Mesenchymal stem cell (in vitro differentiated cells and primary cell): ENCODE data around the gene ARHGAP9.
A peak's percentile ranks its signal among the peaks of the same experiment; 100 is the strongest.

ENCODE experiments used
- DNase-seq: peaks from one replicate; pipeline ENCODE4 v3.0.0-alpha.2; 2013
- H2AFZ ChIP-seq: one replicate; pipeline ENCODE4 v1.6.1; 2013; ENCODE audit warnings: low read depth, mild to moderate bottlenecking, control low read depth, inconsistent platforms, low read length, moderate library complexity
- H2AK5ac ChIP-seq: 2 replicates; pipeline ENCODE4 v1.6.1; 2013; ENCODE audit warnings: low read length, moderate library complexity, mild to moderate bottlenecking, inconsistent platforms; ENCODE audit not compliant: severe bottlenecking
- H2BK120ac ChIP-seq: one replicate; pipeline ENCODE4 v1.6.1; 2013; ENCODE audit warnings: low read depth, mild to moderate bottlenecking, inconsistent platforms, low read length, moderate library complexity
- H2BK12ac ChIP-seq, 2 experiments: one replicate each; pipeline ENCODE4 v1.6.1; 2013; ENCODE audit warnings: inconsistent platforms in 2 of 2, low read length in 2 of 2, mild to moderate bottlenecking in 2 of 2, moderate library complexity in 2 of 2, control low read depth in 1 of 2
- H2BK15ac ChIP-seq: one replicate; pipeline ENCODE4 v1.6.1; 2013; ENCODE audit warnings: mild to moderate bottlenecking, low read depth, inconsistent platforms; ENCODE audit not compliant: poor library complexity, severe bottlenecking
- H2BK5ac ChIP-seq: 2 replicates; pipeline ENCODE4 v1.6.1; 2013; ENCODE audit warnings: low read depth, mild to moderate bottlenecking, low read length, control low read depth, inconsistent platforms; ENCODE audit not compliant: poor library complexity, severe bottlenecking
- H3K14ac ChIP-seq, 2 experiments: one replicate each; pipeline ENCODE4 v1.6.1; 2013; ENCODE audit warnings: inconsistent platforms in 2 of 2, low read length in 2 of 2, control low read depth in 1 of 2, mild to moderate bottlenecking in 1 of 2, moderate library complexity in 1 of 2
- H3K18ac ChIP-seq, 2 experiments: one replicate each; pipeline ENCODE4 v1.6.1; 2013; ENCODE audit warnings: inconsistent platforms in 2 of 2, low read length in 2 of 2, control low read depth in 1 of 2, low read depth in 1 of 2, mild to moderate bottlenecking in 1 of 2
- H3K23ac ChIP-seq, 2 experiments: one replicate each; pipeline ENCODE4 v1.6.1; 2013; ENCODE audit warnings: inconsistent platforms in 2 of 2, low read length in 2 of 2, mild to moderate bottlenecking in 2 of 2, moderate library complexity in 2 of 2, control low read depth in 1 of 2
- H3K27ac ChIP-seq: 2 replicates; pipeline ENCODE4 v1.5.1; 2013; ENCODE audit warnings: mild to moderate bottlenecking, moderate library complexity, low read length, control low read depth, inconsistent platforms; ENCODE audit not compliant: poor library complexity, severe bottlenecking
- H3K27me3 ChIP-seq, 2 experiments: 2 replicates each; pipeline versions ENCODE4 v1.6.1 to v1.7.0; 2013; ENCODE audit warnings: low read length in 2 of 2, mild to moderate bottlenecking in 2 of 2, moderate library complexity in 2 of 2, control low read depth in 1 of 2, inconsistent platforms in 1 of 2; ENCODE audit not compliant: control insufficient read depth in 1 of 2, insufficient read depth in 1 of 2
- H3K36me3 ChIP-seq, 2 experiments: 2 replicates each; pipeline versions ENCODE4 v1.6.1 to v1.7.0; 2013; ENCODE audit warnings: low read length in 2 of 2, control low read depth in 1 of 2, inconsistent platforms in 1 of 2, low read depth in 1 of 2, mild to moderate bottlenecking in 1 of 2; ENCODE audit not compliant: insufficient read depth in 2 of 2, control insufficient read depth in 1 of 2
- H3K4ac ChIP-seq, 2 experiments: one replicate each; pipeline ENCODE4 v1.6.1; 2013; ENCODE audit warnings: inconsistent platforms in 2 of 2, low read length in 2 of 2, mild to moderate bottlenecking in 2 of 2, moderate library complexity in 2 of 2, control low read depth in 1 of 2, low read depth in 1 of 2
- H3K4me1 ChIP-seq: 2 replicates; pipeline ENCODE4 v1.6.1; 2013; ENCODE audit warnings: low read depth, low read length, control low read depth; ENCODE audit not compliant: control insufficient read depth, insufficient read depth
- H3K4me2 ChIP-seq: 2 replicates; pipeline ENCODE4 v1.6.1; 2013; ENCODE audit warnings: low read length, mild to moderate bottlenecking, inconsistent platforms; ENCODE audit not compliant: poor library complexity, severe bottlenecking
- H3K4me3 ChIP-seq, 2 experiments: 2 replicates each; pipeline versions ENCODE4 v1.5.1 to v1.7.0; 2013; ENCODE audit warnings: low read length in 2 of 2, mild to moderate bottlenecking in 2 of 2, control low read depth in 1 of 2, low read depth in 1 of 2; ENCODE audit not compliant: insufficient read depth in 1 of 2
- H3K79me1 ChIP-seq: replicated peaks from 2 replicates; pipeline ENCODE4 v1.6.1; 2013; ENCODE audit warnings: mild to moderate bottlenecking, control low read depth, low read length, inconsistent platforms; ENCODE audit not compliant: poor library complexity, severe bottlenecking
- H3K9ac ChIP-seq: 2 replicates; pipeline ENCODE4 v1.7.0; 2013; ENCODE audit warnings: mild to moderate bottlenecking, low read length, moderate library complexity
- H3K9me3 ChIP-seq: 2 replicates; pipeline ENCODE4 v1.7.0; 2013; ENCODE audit warnings: mild to moderate bottlenecking, low read length; ENCODE audit not compliant: control insufficient read depth
- H4K8ac ChIP-seq: one replicate; pipeline ENCODE4 v1.6.1; 2013; ENCODE audit warnings: inconsistent platforms, mild to moderate bottlenecking, low read length, moderate library complexity
- H4K91ac ChIP-seq: one replicate; pipeline ENCODE4 v1.6.1; 2013; ENCODE audit warnings: mild to moderate bottlenecking, low read length, inconsistent platforms
- WGBS: methylation state at CpG from one replicate; pipeline ENCODE4 v1.1.7; 2013; ENCODE audit warnings: mixed read lengths; 5-methylcytosine and 5-hydroxymethylcytosine counted together

The ARHGAP9 gene

DNA sequence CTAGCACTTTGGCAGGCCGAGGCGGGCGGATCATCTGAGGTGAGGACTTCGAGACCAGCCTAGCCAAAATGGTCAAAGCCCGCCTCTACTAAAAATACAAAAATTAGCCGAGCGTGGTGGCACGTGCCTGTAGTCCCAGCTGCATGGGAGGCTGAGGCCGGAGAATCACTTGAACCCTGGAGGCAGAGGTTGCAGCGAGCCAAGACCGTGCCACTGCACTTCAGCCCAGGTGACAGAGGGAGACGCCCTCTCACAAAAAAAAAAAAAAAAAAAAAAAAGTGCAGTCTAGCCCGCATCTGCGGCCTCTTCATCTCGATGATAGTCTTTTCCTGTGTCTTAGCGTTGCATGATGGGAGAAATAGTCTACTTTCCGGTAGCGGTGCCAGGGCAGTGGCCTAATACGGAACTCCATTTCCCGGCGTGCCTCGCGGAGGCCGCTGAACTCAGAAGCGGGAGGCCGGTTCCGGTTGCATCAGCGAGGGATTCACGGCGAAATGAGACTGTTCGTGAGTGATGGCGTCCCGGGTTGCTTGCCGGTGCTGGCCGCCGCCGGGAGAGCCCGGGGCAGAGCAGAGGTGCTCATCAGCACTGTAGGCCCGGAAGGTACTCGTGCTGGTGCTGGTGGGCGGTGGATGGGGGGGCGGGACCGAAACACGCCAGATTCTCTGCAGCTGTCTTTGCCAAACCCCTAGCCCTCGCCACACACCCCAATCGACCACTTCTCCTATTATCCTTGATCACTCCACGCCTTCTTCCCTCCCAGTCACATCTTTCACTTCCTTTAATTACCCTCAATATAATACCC lies 8.1 kb upstream of the ARHGAP9 start, which contains the start of gene MARS1:
TSS of gene MARS1 (plus strand) at position 472 of the 805 bp plus-strand sequence. CDS start at position 495, 23 bp downstream.
- Histone ChIP-seq H2BK120ac (peak within 1 kb of the TSS; percentile 42), H4K91ac (peak within 1 kb of the TSS; percentile 91)

DNA sequence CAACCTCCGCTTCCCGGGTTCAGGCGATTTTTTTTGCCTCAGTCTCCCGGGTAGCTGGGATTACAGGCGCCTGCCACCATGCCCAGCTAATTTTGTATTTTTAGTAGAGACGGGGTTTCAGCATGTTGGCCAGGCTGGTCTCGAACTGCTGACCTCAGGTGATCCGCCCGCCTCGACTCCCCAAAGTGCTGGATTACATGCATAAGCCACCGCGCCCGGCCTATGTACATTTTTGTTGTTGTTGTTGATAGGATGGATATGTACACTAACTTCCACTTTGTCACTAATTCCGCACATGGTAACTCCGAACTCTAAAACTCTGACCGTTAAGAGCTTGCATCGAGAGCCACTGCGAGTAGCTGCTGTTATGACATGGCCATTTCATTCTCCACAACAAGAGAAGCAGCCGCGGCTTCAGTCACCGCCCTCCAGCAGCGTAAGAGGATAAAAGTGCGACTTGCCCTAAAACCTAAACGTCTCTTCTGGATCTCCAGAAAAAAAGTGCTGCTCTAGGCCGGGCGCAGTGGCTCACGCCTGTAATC lies 7.5 kb upstream of the ARHGAP9 start:
- peak overlapping the region; percentile 20 for H2AK5ac ChIP-seq
- H4K8ac ChIP-seq = peak overlapping the region; percentile 97
- peaks cover 16 to 29% of the 10 kb centered on the region in 2 experiments for H3K36me3 ChIP-seq
- no peak overlapping the region for H3K4me2 ChIP-seq
- no peak overlapping the region for H3K18ac ChIP-seq
- no peak overlapping the region for H2BK5ac ChIP-seq
- no peak overlapping the region for H2BK12ac ChIP-seq
- H2BK120ac ChIP-seq = peak overlapping the region; percentile 27
- H3K79me1 ChIP-seq = peaks cover 10% of the 10 kb centered on the region
- peak overlapping the region in 1 of 2 experiments; percentile 11 for H3K4ac ChIP-seq
- DNase-seq = no peak
- no peak overlapping the region for H3K23ac ChIP-seq
- H2AFZ ChIP-seq = peak overlapping the region; percentile 66
- peak overlapping the region in 1 of 2 experiments; percentile 89 for H3K4me3 ChIP-seq
- H4K91ac ChIP-seq = peak overlapping the region; percentile 59
- H3K14ac ChIP-seq = no peak overlapping the region
- peak overlapping the region; percentile 99 for H3K9ac ChIP-seq
- H3K4me1 ChIP-seq = peaks cover 12% of the 10 kb centered on the region
- 96% methylated on average over 27 of the region's 27 CpGs for WGBS
- no peak overlapping the region for H3K27ac ChIP-seq
- no peaks in the 10 kb centered on the region for H3K27me3 ChIP-seq
- no peaks in the 10 kb centered on the region for H3K9me3 ChIP-seq
- H2BK15ac ChIP-seq = no peak overlapping the region

More for the DNA sequence above, 8.1 kb upstream of the ARHGAP9 start, which contains the start of gene MARS1:
- peak within 1 kb of the TSS; percentile 35 for H3K27ac ChIP-seq
- H3K27me3 ChIP-seq = no peaks in the 10 kb centered on the region
- H3K4me3 ChIP-seq = peak within 1 kb of the TSS; percentile 89 to 95
- H3K79me1 ChIP-seq = peaks cover 11% of the 10 kb centered on the region
- peak within 1 kb of the TSS; percentile 77 to 86 for H3K18ac ChIP-seq
- peak within 1 kb of the TSS; percentile 99 for H3K9ac ChIP-seq
- peaks cover 22 to 34% of the 10 kb centered on the region in 2 experiments for H3K36me3 ChIP-seq
- H4K8ac ChIP-seq = peak within 1 kb of the TSS; percentile 97
- no peak within 1 kb of the TSS for H3K23ac ChIP-seq
- peak within 1 kb of the TSS; percentile 57 for H2BK5ac ChIP-seq
- 25% methylated on average over 32 of the region's 47 CpGs for WGBS
- H3K14ac ChIP-seq = peak within 1 kb of the TSS in 1 of 2 experiments; percentile 84
- DNase-seq = peak; percentile 96
- H2AFZ ChIP-seq = peak within 1 kb of the TSS; percentile 73
- H3K4me2 ChIP-seq = peak within 1 kb of the TSS; percentile 84
- H3K4ac ChIP-seq = peak within 1 kb of the TSS; percentile 46 to 97
- peaks cover 12% of the 10 kb centered on the region for H3K4me1 ChIP-seq
- H2BK12ac ChIP-seq = no peak within 1 kb of the TSS
- no peaks in the 10 kb centered on the region for H3K9me3 ChIP-seq
- H2BK15ac ChIP-seq = peak within 1 kb of the TSS; percentile 2
- peak within 1 kb of the TSS; percentile 20 for H2AK5ac ChIP-seq

DNA sequence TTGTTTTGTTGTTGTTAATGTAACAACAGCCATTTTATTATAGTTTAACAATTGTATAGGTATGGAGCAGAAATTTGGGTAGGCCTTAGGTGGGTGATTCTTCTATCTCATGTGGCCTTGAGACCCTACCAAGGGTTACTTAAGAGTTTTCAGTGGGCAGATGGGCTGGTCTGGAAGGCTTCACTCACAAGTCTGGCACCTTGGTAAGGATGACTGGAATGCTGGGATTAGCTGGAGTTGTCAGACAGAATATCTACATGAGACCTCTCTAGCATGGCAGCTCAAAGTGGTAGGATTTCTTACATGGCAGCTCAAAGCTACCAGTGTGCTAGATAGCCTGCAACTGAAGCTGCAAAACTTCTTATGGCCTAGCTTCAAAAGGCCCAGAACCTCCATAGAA lies 6.0 kb upstream of the ARHGAP9 start:
- no peak overlapping the region for H3K4ac ChIP-seq
- H3K4me1 ChIP-seq = peaks cover 12% of the 10 kb centered on the region
- peak overlapping the region; percentile 29 for H2AK5ac ChIP-seq
- no peak overlapping the region for H4K91ac ChIP-seq
- peaks cover 0 to 12% of the 10 kb centered on the region in 2 experiments for H3K27me3 ChIP-seq
- H2BK5ac ChIP-seq = no peak overlapping the region
- H3K27ac ChIP-seq = no peak overlapping the region
- H3K23ac ChIP-seq = no peak overlapping the region
- peaks cover 9 to 17% of the 10 kb centered on the region in 2 experiments for H3K36me3 ChIP-seq
- no peak overlapping the region for H3K4me2 ChIP-seq
- no peak overlapping the region for H3K14ac ChIP-seq
- no peak overlapping the region for H3K9ac ChIP-seq
- H2BK15ac ChIP-seq = no peak overlapping the region
- no peak overlapping the region for H2BK120ac ChIP-seq
- no peak overlapping the region for H4K8ac ChIP-seq
- no peak overlapping the region for H3K18ac ChIP-seq
- H3K79me1 ChIP-seq = peaks cover 8% of the 10 kb centered on the region
- H3K4me3 ChIP-seq = no peak overlapping the region
- H2AFZ ChIP-seq = peak overlapping the region; percentile 30
- DNase-seq = no peak
- H3K9me3 ChIP-seq = no peaks in the 10 kb centered on the region
- H2BK12ac ChIP-seq = no peak overlapping the region

GRCh38 chr12:57483466-57483865 lies 3.8 kb upstream of the ARHGAP9 start:
- Histone ChIP-seq H3K27ac (peak overlapping the region; percentile 65), H3K9me3 (no peaks in the 10 kb centered on the region), H3K4ac (no peak overlapping the region), H3K27me3 (peaks cover 0 to 32% of the 10 kb centered on the region in 2 experiments), H4K8ac (no peak overlapping the region), H3K23ac (no peak overlapping the region), H3K14ac (no peak overlapping the region), H2AFZ (no peak overlapping the region), H3K36me3 (no peaks in the 10 kb centered on the region), H2BK5ac (no peak overlapping the region), H4K91ac (no peak overlapping the region), H3K79me1 (no peaks in the 10 kb centered on the region), H2BK15ac (no peak overlapping the region), H3K4me1 (peaks cover 4% of the 10 kb centered on the region), H3K18ac (no peak overlapping the region), H3K4me3 (no peak overlapping the region), H2BK12ac (no peak overlapping the region), H2AK5ac (no peak overlapping the region), H3K4me2 (no peak overlapping the region), H2BK120ac (no peak overlapping the region), H3K9ac (no peak overlapping the region)
- WGBS = 66% methylated on average over 5 of the region's 5 CpGs
- peak; percentile 42 for DNase-seq
